CD4-positive, alpha-beta T cell (primary cell): ENCODE results near the gene SYNRG. TPM values are rescaled to one million over a fixed set of nuclear protein-coding genes. Genes with fewer than 3 reads are reported as not detected.

Experiments used
- ATAC-seq: fragments of 200-7000 bp; cut with Tn5 transposase; one replicate; pipeline ENCODE4 v1.10.0; 2022; ENCODE audit warnings: mild to moderate bottlenecking; ENCODE audit not compliant: poor library complexity
- CTCF ChIA-PET: fragments of 350-600 bp; sonication (Branson Sonifier 250); formaldehyde crosslinking; loops from one replicate; lab custom pipeline; 2021; ENCODE audit warnings: antibody characterized with exemption, inconsistent platforms; lab: Charles Lee
- POLR2A ChIA-PET: fragments of 350-600 bp; sonication (Branson Sonifier 250); formaldehyde crosslinking; loops from one replicate; lab custom pipeline; 2021; ENCODE audit warnings: antibody characterized with exemption, inconsistent platforms; lab: Charles Lee
- DNase-seq, 14 experiments: peaks; one replicate each; pipeline ENCODE4 v3.0.0-alpha.2; 2013 to 2020; ENCODE audit warnings: mixed read lengths in 2 of 14
- H3K27ac ChIP-seq, 2 donors: one replicate each; pipeline versions ENCODE4 v1.5.1 to v1.7.0; 2013; ENCODE audit warnings: low read length in 2 of 2, low read depth in 1 of 2, mild to moderate bottlenecking in 1 of 2
- H3K27me3 ChIP-seq, 2 experiments: 1 replicate in 1 of 2; 2 replicates in 1 of 2; pipeline versions ENCODE4 v1.6.1 to v1.7.0; 2013; ENCODE audit warnings: low read length in 2 of 2, control low read depth in 1 of 2, mild to moderate bottlenecking in 1 of 2, moderate library complexity in 1 of 2; ENCODE audit not compliant: insufficient read depth in 2 of 2, control insufficient read depth in 1 of 2
- H3K36me3 ChIP-seq: one replicate; pipeline ENCODE4 v1.6.1; 2013; ENCODE audit warnings: low read length, control low read depth; ENCODE audit not compliant: insufficient read depth
- H3K4me1 ChIP-seq: one replicate; pipeline ENCODE4 v1.6.1; 2013; ENCODE audit warnings: low read length, control low read depth; ENCODE audit not compliant: insufficient read depth
- H3K4me3 ChIP-seq: one replicate; pipeline ENCODE4 v1.5.1; 2013; ENCODE audit warnings: mild to moderate bottlenecking, low read length, moderate library complexity
- H3K9me3 ChIP-seq, 2 experiments: 1 replicate in 1 of 2; 2 replicates in 1 of 2; pipeline versions ENCODE4 v1.6.1 to v1.7.0; 2013; ENCODE audit warnings: low read length in 2 of 2, mild to moderate bottlenecking in 2 of 2, control low read depth in 1 of 2, moderate library complexity in 1 of 2; ENCODE audit not compliant: control insufficient read depth in 1 of 2, insufficient read depth in 1 of 2
- H3K27ac Mint-ChIP-seq: one replicate; pipeline ENCODE4 v1.8.0; 2020; ENCODE audit warnings: mixed read lengths
- H3K27me3 Mint-ChIP-seq: one replicate; pipeline ENCODE4 v1.8.0; 2021; ENCODE audit warnings: mixed read lengths
- H3K36me3 Mint-ChIP-seq: one replicate; pipeline ENCODE4 v1.8.0; 2021; ENCODE audit warnings: low read depth, mixed read lengths
- H3K4me1 Mint-ChIP-seq: one replicate; pipeline ENCODE4 v1.8.0; 2021; ENCODE audit warnings: low read depth, mixed read lengths
- H3K4me3 Mint-ChIP-seq: one replicate; pipeline ENCODE4 v1.8.0; 2020; ENCODE audit warnings: mild to moderate bottlenecking, mixed read lengths
- H3K9me3 Mint-ChIP-seq: one replicate; pipeline ENCODE4 v1.8.0; 2020; ENCODE audit warnings: mixed read lengths
- CTCF ChIP-seq: fragments of 200-600 bp; IDR thresholded peaks from one replicate; pipeline ENCODE4 v1.8.0; 2022; ENCODE audit warnings: antibody characterized with exemption, mild to moderate bottlenecking
- intact Hi-C, 2 experiments: fragments of 100-400 bp; cut with DNase I in 1 of 2; cut with micrococcal nuclease in 1 of 2; formaldehyde crosslinking; loops; one replicate each; pipeline versions ENCODE4 v1.15.1 to v1.9.0; 2023 to 2025; cut with DNase I, micrococcal nuclease
- total RNA-seq, 174 experiments: library from RNA in 2 of 174; stranded (reverse) in 2 of 174; gene quantifications; one replicate each; pipeline ENCODE4 v1.2.3 and lab custom pipeline; 2021 to 2026

SYNRG gene
- total RNA-seq, 2 experiments from 2014 or later: 40.0 to 45.8 TPM

DNA sequence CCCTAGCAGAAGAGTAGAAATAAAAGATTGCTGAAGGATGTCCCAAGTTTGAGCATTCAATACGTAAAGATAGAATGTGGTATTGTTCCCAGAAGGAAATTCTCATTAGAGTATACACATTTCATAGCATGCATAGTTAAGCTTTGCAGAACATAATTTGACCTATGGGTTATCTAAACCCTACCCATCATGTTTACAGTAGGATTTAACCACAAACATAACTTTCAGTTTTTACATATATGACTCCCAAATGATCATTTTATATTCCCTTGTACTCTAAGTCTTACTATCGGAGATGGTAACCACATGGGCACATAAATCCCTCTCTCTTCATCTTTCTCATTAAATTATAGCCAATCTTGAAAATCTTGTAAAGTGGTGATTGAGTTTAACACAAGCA, 50.9 kb downstream of the SYNRG start:
- ChIA-PET POLR2A (no interaction called here), CTCF (no interaction called here)
- H3K9me3 Mint-ChIP-seq: no peaks in the 10 kb centered on the region
- peaks cover 12% of the 10 kb centered on the region for H3K4me1 Mint-ChIP-seq
- peaks cover 77% of the 10 kb centered on the region for H3K36me3 Mint-ChIP-seq
- ATAC-seq (no peak), DNase-seq (no peak)
- no peak overlapping the region for H3K27ac Mint-ChIP-seq
- H3K4me3 Mint-ChIP-seq: no peak overlapping the region
- H3K27ac ChIP-seq: no peak overlapping the region
- TF ChIP-seq CTCF: no peak
- no peak overlapping the region for H3K4me3 ChIP-seq
- no peaks in the 10 kb centered on the region for H3K27me3 Mint-ChIP-seq
- no peaks in the 10 kb centered on the region for H3K9me3 ChIP-seq
- intact Hi-C loops: no loop called here
- no peaks in the 10 kb centered on the region for H3K27me3 ChIP-seq
- H3K36me3 ChIP-seq: peaks cover 64% of the 10 kb centered on the region
- peaks cover 2% of the 10 kb centered on the region for H3K4me1 ChIP-seq

GRCh38 chr17:37557482-37557881, 51.7 kb downstream of the SYNRG start:
- no peak for DNase-seq
- TF ChIP-seq CTCF: no peak
- Mint-ChIP-seq H3K36me3 (peaks cover 79% of the 10 kb centered on the region), H3K9me3 (no peaks in the 10 kb centered on the region), H3K4me1 (peaks cover 20% of the 10 kb centered on the region), H3K4me3 (no peak overlapping the region), H3K27me3 (no peaks in the 10 kb centered on the region), H3K27ac (no peak overlapping the region)
- intact Hi-C loops: no loop called here
- Histone ChIP-seq H3K36me3 (peaks cover 64% of the 10 kb centered on the region), H3K4me3 (no peak overlapping the region), H3K27me3 (no peaks in the 10 kb centered on the region), H3K4me1 (peaks cover 7% of the 10 kb centered on the region), H3K27ac (no peak overlapping the region), H3K9me3 (no peaks in the 10 kb centered on the region)
- ChIA-PET POLR2A (no interaction called here), CTCF (interaction anchor here (1.2 kb wide), 1 partner anchor 30 kb away, joined by 3 read pairs; no protein-coding TSS in a partner anchor)
- no peak for ATAC-seq

DNA sequence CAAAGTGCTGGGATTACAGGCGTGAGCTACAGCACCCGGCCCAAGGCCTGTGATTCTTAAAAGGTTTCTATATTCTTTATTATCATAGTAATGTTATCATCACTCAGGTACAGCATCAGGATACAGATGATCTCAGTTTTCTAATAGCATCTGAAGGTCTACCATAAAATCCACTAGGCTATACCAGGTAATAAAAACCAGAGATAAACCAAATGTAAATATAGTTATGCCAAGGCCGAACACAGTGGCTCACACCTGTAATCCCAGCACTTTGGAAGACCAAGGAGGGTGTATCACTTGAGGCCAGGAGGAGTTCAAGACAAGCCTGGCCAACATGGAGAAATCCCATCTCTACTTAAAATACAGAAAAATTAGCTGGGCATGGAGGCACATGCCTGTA, 53.8 kb downstream of the SYNRG start:
- H3K36me3 ChIP-seq: peaks cover 60% of the 10 kb centered on the region
- Mint-ChIP-seq H3K27me3 (no peaks in the 10 kb centered on the region), H3K27ac (no peak overlapping the region), H3K4me3 (no peak overlapping the region), H3K36me3 (peaks cover 80% of the 10 kb centered on the region), H3K4me1 (peaks cover 41% of the 10 kb centered on the region), H3K9me3 (no peaks in the 10 kb centered on the region)
- POLR2A ChIA-PET: interaction anchor here (1.5 kb wide), 1 partner anchor 54 kb away, joined by 3 read pairs; the partner anchor contains the start of gene SYNRG
- no peaks in the 10 kb centered on the region for H3K27me3 ChIP-seq
- ATAC-seq: no peak
- CTCF ChIA-PET: no interaction called here
- intact Hi-C loops: no loop called here
- DNase-seq: no peak
- no peaks in the 10 kb centered on the region for H3K9me3 ChIP-seq
- no peak for TF ChIP-seq CTCF
- H3K27ac ChIP-seq: no peak overlapping the region
- H3K4me1 ChIP-seq: peaks cover 10% of the 10 kb centered on the region
- H3K4me3 ChIP-seq: no peak overlapping the region
